HPDE6-E6E7 (cell line): Measurements from ENCODE around the gene MDK.

ENCODE experiments used
- DNase-seq: peaks from one replicate; pipeline ENCODE4 v3.0.0; 2011; ENCODE audit warnings: missing footprints; ENCODE audit errors: extremely low spot score

Gene MDK

DNA sequence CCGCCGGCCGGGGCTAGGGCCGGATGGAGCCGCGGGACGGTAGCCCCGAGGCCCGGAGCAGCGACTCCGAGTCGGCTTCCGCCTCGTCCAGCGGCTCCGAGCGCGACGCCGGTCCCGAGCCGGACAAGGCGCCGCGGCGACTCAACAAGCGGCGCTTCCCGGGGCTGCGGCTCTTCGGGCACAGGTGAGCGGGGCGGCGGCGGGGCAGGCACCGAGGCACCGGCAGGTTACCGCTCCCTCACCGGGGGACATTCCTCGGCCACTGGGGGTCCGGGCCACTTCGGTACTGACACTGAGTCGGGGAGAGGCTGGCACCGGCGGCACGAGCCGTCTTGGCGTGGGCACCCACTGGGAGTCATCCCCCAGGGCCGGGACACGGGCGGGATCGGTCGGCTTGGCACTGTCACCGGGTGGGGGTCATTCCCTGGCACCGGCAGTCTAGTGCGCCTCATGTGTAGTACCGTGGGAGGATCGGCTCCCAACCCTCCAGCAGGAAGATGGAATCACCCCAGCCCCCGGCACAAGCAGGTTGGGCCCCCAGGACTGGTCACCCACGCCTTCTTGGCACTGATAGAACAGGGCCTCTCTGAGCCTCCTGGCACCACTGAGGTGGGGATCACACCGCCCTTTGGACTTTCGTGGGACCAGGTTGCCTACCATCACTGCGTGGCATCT lies 33.7 kb upstream of the MDK start:
- DNase-seq: no peak

DNA sequence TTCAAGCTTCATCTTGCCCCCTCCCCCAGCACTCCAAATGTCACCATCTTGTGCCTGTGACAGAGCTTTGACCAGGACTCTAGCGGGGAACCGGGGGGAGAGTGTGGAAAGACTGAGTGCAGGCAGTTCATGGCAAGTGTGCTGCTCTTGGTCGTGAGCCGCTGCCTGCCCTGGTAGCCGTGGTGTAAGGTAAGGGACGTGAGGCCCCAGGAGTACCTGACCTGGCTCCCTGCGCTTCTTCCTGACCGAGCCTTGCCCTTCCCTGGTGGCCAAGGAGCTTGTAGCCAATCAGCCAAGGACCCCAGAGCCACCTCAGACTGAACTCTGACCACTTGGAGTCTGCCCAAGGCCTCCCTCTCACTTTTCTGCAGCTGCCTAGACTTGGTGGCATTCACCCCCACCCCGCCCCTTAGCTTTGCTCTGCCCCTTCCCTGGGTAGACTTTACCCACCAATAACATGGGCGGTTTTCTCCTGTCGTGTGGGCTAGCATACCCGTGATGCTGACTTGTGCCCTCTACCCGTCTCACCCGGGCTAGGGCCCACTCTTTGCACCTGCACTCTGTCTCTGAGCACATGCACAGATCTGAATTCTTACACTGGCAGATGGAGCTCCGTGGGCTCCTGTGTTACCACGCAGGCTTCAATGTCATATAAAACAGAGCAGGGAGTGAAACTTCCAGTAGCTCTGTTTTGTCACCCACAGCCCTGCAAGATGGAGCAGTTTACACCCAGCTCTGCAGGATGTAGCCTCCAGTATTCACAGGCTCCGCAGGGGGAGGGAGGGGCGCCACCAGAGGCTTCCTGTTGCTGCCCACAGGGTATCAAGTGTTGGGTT lies 32.7 kb upstream of the MDK start:
- no peak for DNase-seq

DNA sequence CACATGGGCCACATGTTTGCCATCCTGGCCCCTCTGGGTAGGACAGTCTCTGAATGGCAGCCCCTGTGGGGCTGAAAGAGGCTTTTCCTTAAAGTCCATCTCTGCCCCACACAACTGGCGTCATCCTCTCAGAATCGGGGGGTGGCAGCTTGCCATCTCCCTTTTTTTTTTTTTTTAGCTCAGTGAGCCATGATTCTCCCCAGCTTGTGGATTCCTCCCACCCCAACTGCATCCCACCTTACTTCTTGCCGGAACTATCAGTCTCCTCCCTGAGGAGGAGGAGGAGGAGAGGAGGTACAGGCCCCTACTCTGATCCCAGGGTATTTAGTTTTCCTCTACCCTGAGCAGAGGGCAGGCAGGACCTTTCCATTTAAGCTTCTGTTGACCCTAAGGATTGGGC lies 30.8 kb upstream of the MDK start:
- DNase-seq: no peak

DNA sequence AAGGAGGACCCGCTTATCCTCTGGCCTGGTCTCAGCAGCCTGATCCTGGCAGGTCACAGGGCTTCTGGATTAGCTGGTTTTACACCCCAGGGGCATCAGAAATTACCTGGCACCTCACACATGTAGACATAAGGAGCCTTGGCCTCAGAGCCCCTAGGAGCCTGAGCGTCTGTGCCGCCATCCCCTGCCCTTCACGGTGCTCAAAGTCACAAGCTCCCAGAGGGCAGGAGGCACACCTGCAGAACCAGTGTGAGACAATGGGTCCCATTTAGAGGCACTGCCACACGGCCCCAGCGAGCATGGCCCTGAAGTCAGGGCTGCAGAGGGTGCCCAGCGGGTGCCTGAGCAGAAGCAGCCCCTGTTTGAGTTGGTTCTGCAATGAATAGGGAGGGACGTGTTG lies 30.3 kb upstream of the MDK start:
- no peak for DNase-seq

DNA sequence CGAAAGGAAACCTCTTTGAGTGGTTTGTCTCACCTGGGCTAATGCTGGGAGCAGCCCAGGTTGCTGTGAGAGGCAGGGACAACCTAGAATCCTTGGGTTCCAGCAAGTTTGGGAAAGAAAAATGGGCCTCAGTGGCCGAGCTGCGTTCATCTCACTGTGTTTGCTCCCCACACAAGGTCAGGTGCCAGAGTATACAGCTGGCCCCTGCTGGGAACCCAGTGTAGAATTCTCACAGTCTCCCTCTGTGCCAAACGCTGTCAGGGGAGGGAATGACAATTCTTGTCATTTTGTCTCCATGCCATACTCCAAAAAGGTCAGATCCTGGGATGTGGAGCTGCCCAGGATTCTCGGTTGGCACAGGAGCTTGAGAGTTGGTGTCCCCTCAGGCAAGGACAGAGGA lies 29.9 kb upstream of the MDK start:
- DNase-seq: no peak

DNA sequence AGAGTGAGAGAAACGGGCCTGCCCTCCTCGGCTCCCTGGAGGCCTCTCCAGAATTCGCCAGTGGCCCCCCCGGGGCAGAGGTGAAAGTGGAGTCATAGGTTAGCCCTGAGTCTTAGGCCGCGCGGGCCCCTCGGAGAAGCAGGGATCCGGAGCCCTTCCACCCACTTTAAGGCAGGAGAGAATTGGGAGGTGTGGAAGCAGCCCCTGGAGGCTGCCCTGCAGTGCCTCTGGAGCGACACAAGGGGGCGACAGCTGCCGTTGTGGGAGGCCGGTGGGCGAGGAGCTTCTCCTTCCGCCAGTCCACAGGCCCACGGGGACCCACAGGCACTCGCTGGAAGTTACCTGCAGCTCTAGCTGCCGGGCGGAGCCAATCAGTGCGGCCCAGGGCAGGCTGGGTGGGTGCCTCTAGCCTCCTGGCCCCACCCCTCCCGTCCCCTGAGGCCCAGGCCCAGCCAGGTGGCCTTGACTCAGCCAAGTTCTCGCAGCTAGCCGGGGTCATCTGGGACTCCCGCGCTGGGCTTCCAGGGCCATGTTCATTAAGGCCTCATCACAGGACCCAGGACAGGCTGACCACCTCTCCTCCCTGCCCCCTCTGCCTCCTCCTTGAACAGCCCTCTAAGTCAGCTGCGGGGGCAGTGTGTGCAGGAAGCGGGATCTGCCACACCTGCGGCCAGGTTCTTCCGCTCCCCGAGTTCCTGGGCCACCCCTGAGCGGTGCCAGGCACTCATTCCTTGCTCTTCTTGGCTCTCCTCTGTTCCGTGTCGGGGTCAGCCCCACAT lies 29.2 kb upstream of the MDK start:
- DNase-seq: no peak

DNA sequence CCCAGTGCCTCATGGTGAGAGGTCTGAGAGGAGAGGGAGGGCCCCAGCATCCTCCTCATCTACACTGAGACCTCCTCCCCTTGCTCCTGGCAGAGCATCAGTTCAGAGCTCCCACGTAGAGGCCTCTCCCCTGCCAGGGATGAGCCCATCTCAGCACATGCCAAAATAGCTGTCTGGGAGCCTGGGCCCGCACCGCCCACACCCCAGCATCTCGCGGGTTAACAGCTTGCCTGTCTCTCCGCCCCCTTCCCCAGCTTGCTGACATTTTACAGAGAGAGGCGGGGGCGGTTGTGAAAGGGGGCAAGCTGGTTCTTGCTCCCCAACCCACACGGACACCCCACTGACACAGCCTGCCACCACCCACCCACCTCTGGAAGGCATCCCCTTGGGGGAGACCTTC lies 27.8 kb upstream of the MDK start:
- DNase-seq: no peak

DNA sequence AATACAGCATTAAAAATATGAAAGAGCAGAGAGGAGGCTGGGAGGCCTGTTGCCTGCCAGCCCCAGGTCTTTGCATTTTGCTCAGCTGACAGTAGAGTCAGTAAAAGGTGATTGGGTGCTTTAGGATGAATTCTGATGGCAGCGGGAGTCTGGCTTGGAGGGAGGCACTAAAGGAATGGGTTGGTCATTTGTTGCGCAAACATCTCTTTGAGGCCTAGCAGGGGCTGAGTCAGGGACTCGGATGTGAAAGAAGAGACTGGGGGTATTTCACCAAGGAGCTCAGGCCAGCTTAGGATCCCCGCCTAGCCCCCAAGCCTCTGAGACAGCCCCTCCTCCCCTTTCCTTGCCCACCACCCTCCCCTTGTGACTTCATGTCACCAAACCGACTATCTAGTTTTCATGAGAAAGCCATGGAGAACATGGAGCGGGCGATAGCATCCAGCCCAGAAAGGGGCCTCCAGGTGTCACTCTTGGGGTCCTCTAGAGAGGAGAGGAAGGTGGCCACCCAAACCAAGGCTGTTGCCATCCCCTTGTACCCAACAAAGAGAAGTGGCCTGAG lies 24.5 kb upstream of the MDK start:
- DNase-seq: no peak

DNA sequence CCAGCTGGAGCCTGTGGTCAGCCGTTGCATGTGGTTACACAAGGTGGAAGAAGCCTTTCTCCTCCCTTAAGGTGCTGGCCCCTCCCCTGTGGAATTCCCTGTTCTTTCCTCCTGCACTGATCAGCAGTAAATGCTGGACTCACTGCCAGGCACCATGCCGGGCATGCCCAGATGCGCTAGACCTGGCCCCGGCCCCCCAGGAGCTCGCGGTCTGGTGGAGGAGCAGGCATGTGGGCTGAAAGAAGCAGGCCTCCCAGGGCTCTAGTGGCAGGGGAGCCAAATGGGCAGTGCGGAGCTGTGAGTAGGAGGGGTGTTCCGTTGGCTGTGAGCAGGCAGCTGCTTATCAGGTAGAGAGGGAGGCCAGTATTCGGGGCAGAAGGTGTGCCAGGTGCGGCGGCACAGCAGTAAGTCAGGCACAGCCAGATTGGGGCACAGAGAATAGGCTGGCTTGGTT lies 24.0 kb upstream of the MDK start:
- no peak for DNase-seq

DNA sequence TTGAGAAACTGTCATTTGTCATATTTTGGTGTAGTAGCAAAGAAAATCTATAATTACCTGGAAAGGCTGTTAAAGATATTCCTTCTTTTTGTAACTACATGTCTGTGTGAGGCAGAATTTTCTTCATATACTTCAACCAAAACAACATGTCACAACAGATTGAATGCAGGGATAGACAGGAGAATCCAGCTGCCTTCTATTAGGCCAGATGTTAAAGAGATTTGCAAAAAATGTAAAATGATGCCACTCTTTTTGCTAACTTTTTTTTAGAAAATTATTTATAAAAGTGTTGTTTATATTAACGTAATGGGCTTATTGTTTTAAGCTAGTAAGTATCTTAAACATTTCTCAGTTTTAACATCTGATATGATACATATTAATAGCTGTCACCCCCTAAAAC lies 21.5 kb upstream of the MDK start:
- DNase-seq: no peak

DNA sequence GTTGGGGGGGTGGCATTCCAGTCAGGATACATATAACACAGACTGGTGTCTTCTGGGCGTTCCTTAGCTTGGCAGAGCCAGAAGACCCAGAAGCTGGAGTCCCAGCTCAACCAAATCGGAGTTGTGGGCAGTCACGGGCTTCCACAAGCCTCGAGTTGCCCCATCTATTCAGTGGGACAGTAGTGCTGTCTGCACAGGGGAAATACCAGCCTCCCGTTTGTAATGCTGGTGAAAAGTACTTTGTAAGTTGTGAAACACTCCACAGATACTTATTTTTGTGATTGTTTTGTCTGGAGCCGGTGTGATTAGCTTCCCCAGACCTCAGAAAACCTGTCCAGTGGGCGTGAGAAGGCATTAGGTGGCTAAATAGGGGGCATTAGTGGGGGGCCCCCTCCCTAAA lies 20.6 kb upstream of the MDK start:
- no peak for DNase-seq

DNA sequence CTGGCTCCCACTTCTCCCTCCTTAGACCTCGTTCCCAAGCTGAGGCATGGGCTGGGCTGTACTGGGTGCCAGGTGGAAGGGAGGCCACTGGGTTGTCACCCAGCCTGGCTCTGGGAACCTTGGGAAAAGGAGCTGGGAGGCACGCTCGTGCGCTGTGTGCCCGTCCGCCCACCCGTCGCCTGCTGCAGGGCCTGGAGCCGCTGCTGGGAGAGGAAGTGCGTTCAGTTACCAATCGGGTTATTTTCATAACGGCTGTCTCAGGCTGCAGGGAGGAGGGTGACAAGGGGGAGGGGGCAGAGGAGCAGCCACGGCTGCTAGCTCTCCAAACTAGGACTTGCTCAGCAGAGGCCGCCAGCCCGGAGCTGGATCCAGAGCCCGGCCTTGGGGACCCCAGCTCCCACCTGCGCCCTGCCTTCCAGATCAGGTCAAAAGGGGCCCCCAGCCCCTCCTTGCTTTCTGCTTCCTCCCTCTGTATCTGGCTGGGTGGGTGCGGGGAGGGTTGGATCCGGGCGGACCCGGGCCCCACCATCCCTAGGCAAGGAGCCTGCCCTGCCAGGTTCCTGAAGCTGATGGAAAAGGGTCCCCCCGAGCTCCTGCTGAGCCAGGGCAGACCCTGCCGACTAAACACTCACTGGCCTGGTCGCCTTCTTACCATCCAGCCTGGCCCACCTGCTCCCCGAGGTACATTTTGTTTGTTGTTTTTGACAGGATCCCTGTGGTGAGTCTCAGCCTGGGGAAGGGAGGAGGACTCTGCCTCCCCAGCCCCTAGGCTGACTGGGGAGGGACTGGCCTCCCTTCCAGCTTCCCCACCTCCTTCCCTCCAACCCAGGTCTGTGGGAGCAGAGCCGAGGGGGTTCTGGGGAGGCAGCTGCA lies 19.9 kb upstream of the MDK start:
- no peak for DNase-seq

DNA sequence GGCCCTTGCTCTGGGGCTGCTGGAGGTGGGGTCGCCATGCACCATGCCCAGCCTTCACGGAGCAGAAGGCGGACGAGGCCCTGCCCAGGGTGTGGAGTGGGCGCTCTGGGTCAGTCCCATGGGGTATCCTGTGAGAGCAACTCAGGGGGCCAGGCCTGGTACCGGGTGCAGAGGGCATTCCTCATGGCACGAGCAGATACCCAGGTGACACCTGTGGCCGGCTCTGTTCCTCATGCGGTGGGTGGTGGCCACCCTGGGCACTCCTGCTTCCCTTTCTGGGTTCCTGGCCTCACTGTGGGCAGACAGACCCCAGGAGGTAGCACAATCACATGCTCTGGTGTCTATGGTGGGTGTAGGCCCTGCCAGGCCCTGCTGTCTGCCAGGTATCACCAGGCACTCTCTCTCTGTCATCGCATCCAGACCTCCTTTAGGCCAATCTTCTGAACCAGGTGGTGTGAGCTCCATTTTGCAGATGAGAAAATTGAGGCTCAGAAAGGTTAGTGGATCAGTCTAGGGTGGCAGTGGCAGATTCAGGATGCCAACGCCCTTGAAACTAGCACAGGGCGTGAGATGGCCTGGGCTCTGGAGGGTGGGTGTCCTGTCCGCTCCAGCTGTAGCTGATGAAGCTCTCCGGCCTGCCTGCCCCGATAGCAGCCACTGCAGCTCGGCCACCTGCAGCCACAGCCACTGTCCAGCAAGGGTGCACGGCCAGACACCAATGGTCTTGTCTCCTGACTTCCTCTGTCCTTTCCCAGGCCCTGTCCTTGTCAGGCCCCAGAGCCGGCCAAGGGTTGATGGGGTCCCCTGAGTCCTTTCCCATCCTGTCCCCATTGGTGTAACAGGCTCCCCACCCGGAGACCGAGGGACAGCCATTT lies 19.1 kb upstream of the MDK start:
- no peak for DNase-seq

DNA sequence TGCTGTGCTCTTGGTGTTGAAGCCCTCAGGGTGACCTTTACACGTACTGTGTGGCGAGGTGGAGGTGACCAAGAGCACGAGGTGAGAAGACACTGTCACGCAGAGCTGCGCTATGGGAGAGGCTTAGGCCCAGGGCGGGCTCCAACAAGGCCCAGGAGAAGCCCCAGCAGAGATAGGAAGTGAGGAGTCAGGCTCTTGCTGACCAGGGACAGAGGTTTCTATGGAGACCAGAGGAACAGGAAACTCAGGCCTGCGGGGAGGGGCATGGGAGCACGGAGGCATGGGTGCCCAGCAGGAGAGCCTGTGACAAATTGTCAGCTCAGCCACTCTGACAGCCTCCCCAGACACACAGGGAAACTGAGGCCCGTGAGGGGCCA lies 18.4 kb upstream of the MDK start:
- DNase-seq: peak; percentile 81

DNA sequence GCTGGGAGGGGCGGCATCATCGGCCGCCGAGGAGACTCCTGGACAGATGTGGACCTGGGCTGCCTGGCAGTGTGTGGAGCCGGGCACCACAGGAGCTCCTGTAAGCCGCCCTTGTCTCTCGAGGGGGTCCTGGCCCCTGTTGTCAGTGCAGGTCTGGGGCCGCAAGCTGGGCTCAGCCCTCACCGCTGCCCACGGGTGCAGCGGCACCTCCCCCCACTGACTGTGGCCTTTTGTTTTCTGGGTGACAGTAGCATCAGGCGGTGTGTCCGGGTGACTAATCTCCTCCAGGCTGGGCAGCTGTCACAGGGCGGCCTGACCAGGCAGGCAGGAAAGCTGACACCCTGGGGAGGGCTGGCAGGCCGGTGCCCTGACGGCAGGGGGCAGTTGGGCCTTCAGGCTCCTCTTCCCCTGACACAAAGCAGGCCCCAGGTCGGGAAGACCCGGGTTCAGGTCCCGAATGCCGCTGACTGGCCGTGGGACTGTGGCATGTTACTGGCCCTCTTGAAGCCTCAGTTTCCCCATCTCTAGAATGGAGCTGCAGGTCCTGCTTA lies 17.9 kb upstream of the MDK start:
- DNase-seq: peak; percentile 84

DNA sequence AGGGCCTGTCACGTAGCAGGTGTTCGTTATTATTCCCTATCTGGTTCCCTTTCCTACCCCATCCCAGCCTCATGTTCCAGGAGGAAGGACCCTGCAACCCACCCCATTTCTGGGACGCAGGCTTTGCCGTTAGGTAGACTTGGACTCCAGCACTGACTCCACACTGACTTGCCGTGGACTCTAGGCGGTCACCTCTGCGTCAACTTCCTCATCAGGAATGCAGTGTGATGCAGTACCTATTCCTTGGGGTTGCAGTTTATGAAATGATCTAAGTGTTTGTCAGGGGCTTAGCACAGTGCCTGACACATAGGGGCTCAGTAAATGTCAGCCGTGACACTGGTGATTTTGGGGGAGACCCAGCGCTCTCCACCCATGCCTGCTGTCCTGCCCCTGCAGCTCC lies 17.4 kb upstream of the MDK start:
- DNase-seq: no peak

DNA sequence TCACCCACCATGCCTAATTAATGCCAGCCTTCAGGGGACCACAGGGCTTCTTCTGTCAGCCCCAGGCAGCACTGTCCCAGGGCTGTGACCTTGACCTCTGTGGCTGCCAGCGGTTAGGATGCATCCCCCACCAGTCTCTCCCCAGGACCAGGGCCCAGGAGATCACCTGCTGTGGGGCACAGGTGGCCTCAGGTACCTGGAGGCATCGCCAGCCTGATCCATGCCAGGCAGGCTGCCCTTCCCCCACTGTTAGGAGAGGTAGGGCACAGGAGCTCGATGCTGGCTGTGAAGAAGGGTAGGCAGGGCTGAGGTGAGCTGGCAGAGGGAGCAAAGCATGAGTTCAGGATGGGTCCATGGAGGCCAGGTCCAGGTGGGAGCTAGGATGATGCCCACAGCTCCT lies 16.7 kb upstream of the MDK start:
- DNase-seq: no peak

DNA sequence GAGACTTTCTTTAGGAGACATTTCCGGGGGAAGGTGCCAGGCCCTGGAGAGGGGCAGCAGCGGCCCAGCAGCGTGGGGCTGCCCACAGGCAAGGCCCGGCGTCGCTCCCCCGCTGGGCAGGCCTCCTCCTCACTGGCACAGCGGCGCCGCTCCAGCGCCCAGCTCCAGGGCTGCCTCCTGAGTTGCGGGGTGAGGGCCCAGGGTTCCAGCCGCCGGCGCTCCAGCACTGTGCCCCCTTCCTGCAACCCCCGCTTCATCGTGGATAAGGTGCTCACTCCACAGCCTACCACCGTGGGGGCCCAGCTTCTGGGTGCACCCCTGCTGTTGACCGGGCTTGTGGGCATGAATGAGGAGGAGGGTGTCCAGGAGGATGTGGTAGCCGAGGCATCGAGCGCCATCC lies 15.2 kb upstream of the MDK start:
- DNase-seq: no peak

DNA sequence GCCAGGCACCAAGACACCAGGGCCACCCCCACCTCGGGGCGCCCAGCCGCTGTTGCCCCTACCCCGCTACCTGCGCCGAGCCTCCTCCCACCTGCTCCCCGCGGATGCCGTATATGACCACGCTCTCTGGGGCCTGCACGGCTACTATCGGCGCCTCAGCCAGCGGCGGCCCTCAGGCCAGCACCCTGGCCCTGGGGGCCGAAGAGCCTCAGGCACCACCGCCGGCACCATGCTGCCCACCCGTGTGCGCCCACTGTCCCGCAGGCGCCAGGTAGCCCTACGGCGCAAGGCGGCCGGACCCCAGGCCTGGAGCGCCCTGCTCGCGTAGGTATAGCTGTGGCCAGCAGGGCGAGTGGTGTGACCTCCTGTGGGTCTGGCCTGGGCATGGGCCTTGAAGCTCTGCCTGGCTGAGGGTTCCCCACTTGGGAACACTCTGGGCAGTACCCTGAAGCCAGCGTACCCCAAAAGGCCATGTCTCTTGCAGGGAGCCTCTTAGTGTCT lies 14.8 kb upstream of the MDK start:
- DNase-seq: no peak
